ENCODE data around the gene FAM83G. TPM values are rescaled to one million over a fixed set of nuclear protein-coding genes. Genes with fewer than 3 reads are reported as not detected.

Gene FAM83G
- total RNA-seq, 2 donors from 2014 or later: 24.2 to 27.0 TPM

DNA sequence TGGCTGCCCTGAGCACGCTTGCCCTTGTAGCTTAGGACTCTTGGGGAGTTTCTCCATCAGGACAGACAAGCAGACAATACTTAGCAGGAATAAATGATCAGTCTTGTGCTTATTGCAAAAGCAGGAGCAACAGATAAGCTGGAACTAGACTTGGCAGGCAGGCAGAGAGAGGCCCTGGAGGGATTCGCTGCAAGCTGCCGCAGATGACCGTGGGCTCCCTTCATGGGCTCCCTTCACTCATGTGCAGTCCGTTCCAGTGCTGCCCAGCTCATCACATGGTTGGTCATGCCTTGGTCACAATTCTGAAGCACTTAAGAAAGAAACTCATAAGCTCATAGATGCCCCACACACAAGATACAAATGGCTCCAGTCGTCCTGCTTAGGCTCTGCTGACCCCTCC is 55.0 kb downstream of the FAM83G start:
- TF ChIP-seq, protein P1, sequence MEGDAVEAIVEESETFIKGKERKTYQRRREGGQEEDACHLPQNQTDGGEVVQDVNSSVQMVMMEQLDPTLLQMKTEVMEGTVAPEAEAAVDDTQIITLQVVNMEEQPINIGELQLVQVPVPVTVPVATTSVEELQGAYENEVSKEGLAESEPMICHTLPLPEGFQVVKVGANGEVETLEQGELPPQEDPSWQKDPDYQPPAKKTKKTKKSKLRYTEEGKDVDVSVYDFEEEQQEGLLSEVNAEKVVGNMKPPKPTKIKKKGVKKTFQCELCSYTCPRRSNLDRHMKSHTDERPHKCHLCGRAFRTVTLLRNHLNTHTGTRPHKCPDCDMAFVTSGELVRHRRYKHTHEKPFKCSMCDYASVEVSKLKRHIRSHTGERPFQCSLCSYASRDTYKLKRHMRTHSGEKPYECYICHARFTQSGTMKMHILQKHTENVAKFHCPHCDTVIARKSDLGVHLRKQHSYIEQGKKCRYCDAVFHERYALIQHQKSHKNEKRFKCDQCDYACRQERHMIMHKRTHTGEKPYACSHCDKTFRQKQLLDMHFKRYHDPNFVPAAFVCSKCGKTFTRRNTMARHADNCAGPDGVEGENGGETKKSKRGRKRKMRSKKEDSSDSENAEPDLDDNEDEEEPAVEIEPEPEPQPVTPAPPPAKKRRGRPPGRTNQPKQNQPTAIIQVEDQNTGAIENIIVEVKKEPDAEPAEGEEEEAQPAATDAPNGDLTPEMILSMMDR (conservative IDR thresholded peaks at IDR 0.05): no peak
- Mint-ChIP-seq H3K4me3 (no peak overlapping the region), H3K27me3 (ENCODE audit: insufficient read depth) (no peaks in the 10 kb centered on the region), H3K4me1 (peaks cover 9% of the 10 kb centered on the region), H3K36me3 (ENCODE audit: low read depth) (no peaks in the 10 kb centered on the region), H3K27ac (no peak overlapping the region), H3K9me3 (no peaks in the 10 kb centered on the region)
- Histone ChIP-seq H3K27ac (ENCODE audit: low read depth, low read length) (no peak overlapping the region), H3K27me3 (ENCODE audit: control insufficient read depth, insufficient read depth, low read length, poor library complexity, severe bottlenecking) (no peaks in the 10 kb centered on the region), H3K9me3 (ENCODE audit: control insufficient read depth, low read length) (no peaks in the 10 kb centered on the region), H3K9ac (ENCODE audit: extremely low read depth, low read length, poor library complexity, severe bottlenecking) (no peak overlapping the region), H3K4me3 (ENCODE audit: low read length) (no peak overlapping the region), H3K4me1 (ENCODE audit: control insufficient read depth, insufficient read depth, low read length) (no peaks in the 10 kb centered on the region), H3K36me3 (ENCODE audit: control insufficient read depth, insufficient read depth, low read length) (no peaks in the 10 kb centered on the region)
- WGBS, 2 experiments (ENCODE audit: insufficient coverage in 1 of 2, insufficient read length in 1 of 2): 92 to 100% methylated on average over 5 to 6 of the region's 6 CpGs
- no peak for DNase-seq

DNA sequence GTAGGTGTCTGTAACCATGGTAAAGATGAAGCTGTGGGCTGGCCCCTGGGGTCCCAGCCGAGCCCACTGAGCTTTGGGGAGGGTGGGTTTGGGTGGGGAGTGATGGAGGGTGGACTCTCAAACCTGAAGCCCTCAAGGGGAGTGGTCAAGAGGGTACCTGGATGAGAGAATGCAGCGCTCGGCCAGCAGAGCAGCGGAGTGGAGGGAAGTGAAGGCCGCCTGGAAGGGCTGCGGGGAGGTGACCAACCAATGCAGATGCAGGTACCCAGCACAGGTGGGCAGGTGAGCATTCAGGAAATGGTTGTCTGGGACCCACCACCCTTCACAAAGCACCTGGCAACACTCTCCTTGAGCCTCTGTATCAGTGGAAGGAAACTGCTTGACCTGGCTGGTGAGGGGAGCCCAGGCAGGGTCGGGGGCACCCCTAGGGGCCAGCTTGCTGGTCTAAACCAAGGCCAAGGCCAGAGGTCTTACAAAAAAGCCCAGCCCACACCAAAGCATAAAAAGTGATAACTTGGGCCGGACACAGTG is 56.0 kb downstream of the FAM83G start:
- Histone ChIP-seq H3K27me3 (ENCODE audit: control insufficient read depth, insufficient read depth, low read length, poor library complexity, severe bottlenecking) (no peaks in the 10 kb centered on the region), H3K4me3 (ENCODE audit: low read length) (no peak overlapping the region), H3K36me3 (ENCODE audit: control insufficient read depth, insufficient read depth, low read length) (no peaks in the 10 kb centered on the region), H3K9me3 (ENCODE audit: control insufficient read depth, low read length) (no peaks in the 10 kb centered on the region), H3K27ac (ENCODE audit: low read depth, low read length) (no peak overlapping the region), H3K4me1 (ENCODE audit: control insufficient read depth, insufficient read depth, low read length) (no peaks in the 10 kb centered on the region), H3K9ac (ENCODE audit: extremely low read depth, low read length, poor library complexity, severe bottlenecking) (no peak overlapping the region)
- no peak for DNase-seq
- WGBS, 2 experiments (ENCODE audit: insufficient coverage in 1 of 2, insufficient read length in 1 of 2): 93 to 98% methylated on average over 6 to 8 of the region's 8 CpGs
- H3K36me3 Mint-ChIP-seq (ENCODE audit: low read depth): no peaks in the 10 kb centered on the region
- no peak overlapping the region for H3K27ac Mint-ChIP-seq
- no peak overlapping the region for H3K4me3 Mint-ChIP-seq
- TF ChIP-seq, protein P1 (conservative IDR thresholded peaks at IDR 0.05): no peak
- no peaks in the 10 kb centered on the region for H3K9me3 Mint-ChIP-seq
- H3K4me1 Mint-ChIP-seq: peaks cover 9% of the 10 kb centered on the region
- H3K27me3 Mint-ChIP-seq (ENCODE audit: insufficient read depth): no peaks in the 10 kb centered on the region

DNA sequence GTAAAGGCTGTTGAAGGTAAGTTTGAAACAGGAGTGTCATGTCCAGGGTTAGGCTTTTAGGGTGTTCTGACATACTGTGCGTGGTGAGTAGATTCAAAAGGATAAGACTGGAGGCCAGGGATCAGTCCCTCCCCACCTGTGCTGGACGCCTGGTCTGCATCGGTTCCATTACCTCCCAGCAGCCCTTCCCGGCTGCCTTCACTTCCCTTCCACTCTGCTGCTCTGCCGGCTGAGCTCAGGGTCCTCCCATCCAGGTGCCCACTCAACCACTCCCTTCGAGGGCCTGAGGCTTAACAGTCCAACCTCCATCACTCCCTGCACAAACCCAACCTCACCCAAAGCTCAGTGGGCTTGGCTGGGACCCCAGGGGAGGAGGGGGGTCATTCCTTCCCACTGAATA is 56.7 kb downstream of the FAM83G start:
- H3K27me3 Mint-ChIP-seq (ENCODE audit: insufficient read depth): no peaks in the 10 kb centered on the region
- Histone ChIP-seq H3K9ac (ENCODE audit: extremely low read depth, low read length, poor library complexity, severe bottlenecking) (no peak overlapping the region), H3K27ac (ENCODE audit: low read depth, low read length) (no peak overlapping the region), H3K4me3 (ENCODE audit: low read length) (no peak overlapping the region), H3K4me1 (ENCODE audit: control insufficient read depth, insufficient read depth, low read length) (no peaks in the 10 kb centered on the region), H3K9me3 (ENCODE audit: control insufficient read depth, low read length) (no peaks in the 10 kb centered on the region), H3K36me3 (ENCODE audit: control insufficient read depth, insufficient read depth, low read length) (no peaks in the 10 kb centered on the region), H3K27me3 (ENCODE audit: control insufficient read depth, insufficient read depth, low read length, poor library complexity, severe bottlenecking) (no peaks in the 10 kb centered on the region)
- no peaks in the 10 kb centered on the region for H3K36me3 Mint-ChIP-seq (ENCODE audit: low read depth)
- DNase-seq: no peak
- TF ChIP-seq, protein P1 (conservative IDR thresholded peaks at IDR 0.05): no peak
- H3K4me1 Mint-ChIP-seq: peaks cover 9% of the 10 kb centered on the region
- no peaks in the 10 kb centered on the region for H3K9me3 Mint-ChIP-seq
- H3K4me3 Mint-ChIP-seq: no peak overlapping the region
- WGBS, 2 experiments (ENCODE audit: insufficient coverage in 1 of 2, insufficient read length in 1 of 2): 86 to 100% methylated on average over 1 to 6 of the region's 6 CpGs
- H3K27ac Mint-ChIP-seq: no peak overlapping the region
